Nucleus accumbens (tissue), 56 donors: Measurements from ENCODE around the gene PRDM10.
A peak's percentile ranks its signal among the peaks of the same experiment; 100 is the strongest.

Experiments
- DNase-seq, 56 donors: peaks; one replicate each; lab custom pipeline; 2025; lab: John Stamatoyannopoulos, UW

The PRDM10 gene

DNA sequence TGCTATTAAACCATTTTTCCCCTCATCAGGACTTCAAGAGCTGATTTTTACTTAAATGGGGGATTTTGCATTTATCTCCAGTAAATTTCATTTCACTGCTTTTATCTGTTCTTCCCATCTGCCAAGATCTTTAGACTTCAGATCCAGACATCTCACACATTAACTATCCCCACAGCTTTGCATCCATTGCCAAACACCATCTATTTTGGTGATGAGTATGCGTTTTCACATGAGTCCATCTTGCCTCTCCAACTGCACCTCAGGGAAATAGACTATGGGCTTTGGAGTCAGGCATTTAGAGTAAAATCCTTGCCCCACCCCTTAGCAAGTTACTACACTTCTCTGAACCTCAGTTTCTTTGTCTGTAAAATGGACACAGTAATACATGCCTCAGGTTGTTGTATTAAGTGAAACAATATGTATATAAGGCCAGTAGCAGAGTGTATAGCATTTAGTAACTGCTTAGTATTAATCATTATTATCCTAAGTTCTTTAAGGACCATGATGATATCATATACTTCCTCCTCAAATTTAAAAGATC lies 53.6 kb downstream of the PRDM10 start:
- DNase-seq = no peak

DNA sequence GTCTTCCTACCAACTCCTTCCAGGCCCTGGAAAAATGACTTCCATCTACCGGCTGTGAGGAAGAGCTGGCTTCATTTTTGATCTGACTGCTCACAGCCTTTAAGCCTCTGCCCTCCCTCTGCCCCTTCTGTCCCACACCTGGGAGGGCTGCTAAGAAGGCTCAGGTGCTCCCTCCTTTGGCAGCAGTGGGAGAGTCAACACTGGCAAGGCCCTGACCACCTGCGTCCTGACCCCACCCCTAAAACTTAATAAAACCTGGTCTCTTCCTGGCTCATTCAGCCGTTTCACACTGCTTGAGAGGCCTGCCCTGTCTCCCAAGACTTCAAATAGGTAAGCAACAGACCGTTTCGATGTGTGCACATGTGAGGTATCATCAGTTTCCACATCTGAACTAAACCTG lies 55.2 kb downstream of the PRDM10 start:
- no peak for DNase-seq

DNA sequence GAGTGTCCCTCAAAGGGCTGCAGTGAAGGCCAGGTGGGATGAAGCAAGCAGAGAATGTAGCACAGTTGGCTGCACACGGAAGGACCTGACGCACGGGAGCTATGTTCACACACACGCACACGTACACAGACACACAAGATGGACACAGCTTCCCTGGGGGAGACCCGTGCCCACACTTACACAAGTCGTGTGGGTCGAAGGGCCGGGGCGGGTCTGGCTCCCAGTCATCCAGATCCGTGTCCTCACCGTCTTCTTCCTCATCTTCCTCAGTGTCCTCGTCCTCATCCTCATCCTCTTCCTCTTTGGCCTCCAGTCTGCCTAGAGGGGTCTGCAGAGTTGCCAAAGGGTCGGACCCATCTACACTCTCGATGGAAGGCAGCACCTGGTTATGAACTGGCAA lies 55.7 kb downstream of the PRDM10 start:
- DNase-seq = no peak

DNA sequence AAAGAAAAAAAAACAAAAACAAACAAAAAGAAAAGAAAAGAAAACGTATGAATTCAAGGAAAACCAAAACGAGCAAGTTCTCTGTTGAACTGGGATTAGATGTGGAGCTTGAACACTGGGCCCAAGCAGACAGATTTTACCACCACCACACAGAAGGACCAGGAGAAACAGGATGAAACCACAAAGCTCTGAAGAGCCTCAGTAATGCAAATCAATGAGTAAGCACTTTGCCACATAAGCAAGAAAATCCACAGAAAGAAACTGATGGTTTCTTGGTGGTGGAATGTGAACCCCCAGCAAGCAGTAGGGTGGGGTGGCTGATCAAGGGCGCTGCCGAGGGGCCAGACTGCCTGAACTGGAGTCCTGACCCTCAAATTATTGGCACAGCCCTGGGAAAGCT lies 56.4 kb downstream of the PRDM10 start:
- no peak for DNase-seq

DNA sequence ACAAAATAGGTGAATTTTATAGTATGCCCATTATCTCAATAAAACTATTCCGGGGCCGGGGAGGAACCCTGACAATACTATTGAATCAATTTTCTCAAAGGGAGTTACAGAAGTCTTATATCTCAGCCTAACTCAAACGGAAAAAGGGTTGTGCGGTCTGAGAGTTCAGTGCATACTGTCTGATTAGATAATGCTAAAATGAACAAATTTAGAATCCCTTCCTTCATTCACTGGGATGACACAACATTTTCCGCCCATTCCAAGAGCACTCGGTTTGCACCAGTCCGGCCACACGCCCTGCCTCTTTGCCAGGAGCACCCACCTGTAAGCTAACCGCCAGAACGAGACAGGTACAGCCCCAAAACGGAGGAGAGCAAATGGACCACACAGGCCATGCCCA lies 57.3 kb downstream of the PRDM10 start:
- no peak for DNase-seq

DNA sequence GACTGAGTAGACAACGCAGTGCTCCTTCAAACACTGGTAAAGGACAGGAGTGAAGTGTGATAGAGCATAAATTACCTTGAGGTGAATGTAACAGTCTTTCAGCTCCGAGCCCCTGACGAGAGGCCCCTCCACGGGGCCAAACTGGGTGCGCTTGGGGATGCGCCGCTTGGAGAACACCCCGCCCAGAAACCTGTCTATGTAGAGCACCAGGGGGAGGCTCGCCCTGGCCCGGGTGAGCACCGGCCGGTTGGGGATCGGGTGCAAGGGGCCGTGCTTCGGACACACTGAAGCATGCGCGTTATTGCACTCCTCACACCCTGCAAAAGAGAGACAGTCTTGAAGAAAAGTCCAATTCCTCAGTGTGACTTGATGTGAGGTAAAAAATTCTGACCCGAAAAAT lies 57.9 kb downstream of the PRDM10 start:
- DNase-seq = no peak

DNA sequence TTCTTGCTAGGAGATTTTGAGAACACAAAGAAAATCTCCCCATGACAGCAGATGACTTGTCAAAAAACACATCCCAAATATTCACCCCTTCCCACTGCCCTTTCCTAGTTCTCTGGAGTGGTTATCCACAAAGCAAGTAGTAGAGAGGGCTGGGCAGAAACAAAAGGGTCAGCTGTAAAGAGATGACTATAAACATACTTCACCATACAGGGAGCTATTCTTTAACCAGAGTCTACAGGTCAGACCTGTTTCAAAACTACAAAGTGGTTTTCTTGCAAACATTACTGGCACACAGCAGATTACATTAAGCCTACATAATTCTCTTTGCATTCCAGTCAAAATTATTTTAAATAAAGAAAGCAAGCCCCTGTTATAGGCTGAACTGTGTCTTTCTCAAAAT lies 59.6 kb downstream of the PRDM10 start:
- no peak for DNase-seq

DNA sequence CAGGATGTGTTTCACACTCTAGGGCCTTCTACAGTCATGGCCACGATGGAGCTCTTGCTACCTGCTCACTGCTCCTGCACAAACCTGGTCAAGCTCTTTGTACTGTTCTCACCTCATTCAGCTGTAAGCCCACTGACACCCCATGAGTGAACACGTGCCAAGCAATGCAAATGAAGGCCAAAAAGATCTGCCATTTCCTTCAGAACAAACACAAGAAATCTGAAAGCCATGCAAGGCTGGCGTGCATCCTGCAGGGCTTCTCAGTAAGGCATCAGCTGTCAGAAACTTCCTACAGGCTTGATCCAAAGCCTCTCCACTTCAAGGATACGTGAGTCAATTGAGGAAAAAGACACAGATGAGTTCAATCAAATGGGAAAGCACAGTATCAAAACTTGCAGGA lies 63.1 kb downstream of the PRDM10 start:
- no peak for DNase-seq

DNA sequence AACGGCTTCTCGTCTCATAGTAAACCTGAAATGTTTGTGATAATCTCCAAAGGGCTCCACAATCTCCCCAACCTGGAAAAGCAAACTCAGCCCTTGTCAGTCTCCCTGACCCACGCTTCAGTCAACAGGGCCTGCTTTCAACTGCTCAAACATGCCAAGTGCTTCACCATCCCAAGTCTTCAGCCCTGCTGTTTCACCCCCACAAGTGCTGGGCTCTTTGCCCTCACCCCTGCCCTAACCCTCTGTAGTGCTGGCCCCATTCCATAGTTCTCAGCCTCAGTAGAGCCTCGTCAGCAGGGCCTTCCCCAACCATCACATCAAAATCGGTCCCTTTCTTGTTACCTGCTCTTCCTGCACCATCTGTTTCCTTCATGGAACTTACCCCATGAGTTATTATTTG lies 63.9 kb downstream of the PRDM10 start:
- DNase-seq = no peak

DNA sequence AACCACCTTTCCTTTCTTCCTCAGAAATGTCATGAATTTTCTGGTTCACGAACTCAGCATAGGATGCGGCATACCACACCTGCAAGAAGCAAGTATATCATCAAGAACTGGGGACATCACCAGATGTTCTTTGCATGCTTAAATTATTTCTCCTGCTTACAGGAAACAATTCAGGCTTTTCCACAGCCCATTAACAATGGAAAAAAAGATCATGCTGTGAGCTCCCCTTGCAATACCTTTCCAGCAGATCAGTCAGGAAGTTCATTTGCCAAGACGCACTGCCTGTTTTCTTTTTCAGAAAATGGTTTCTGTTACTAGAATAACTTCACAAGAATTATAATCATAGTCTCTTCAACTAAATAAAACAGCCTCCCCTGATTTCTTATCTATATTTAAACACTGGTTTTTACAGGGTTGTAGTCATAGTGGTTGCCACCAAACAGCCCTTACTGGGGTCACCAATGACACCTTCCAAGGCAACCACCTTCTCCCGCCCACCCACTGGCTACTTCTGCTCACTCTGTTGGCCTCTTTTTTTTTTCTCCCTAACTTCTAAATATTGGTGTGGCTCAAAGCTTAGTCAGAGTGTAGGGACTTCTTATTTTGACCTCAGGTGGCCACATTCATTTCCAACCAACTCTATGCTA lies 64.9 kb downstream of the PRDM10 start:
- no peak for DNase-seq

DNA sequence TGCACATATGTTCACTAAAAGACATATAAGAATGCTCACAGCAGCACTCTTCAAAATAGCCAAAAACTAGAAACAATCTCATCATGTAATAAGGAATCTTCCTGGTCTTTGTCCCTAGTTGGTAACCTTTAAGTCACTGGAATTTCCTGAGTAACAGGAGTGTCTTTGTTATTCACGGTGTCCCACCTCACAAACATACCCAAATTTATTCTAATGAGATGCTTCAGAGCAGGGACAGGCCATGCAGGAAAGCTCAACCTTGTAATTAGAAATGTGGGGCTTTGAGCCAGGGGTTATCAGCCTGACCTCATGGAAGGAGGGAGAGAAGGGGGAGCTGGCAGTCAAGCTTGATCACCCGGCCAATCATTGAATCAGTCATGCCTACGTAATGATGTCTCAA lies 66.9 kb downstream of the PRDM10 start:
- DNase-seq = no peak

DNA sequence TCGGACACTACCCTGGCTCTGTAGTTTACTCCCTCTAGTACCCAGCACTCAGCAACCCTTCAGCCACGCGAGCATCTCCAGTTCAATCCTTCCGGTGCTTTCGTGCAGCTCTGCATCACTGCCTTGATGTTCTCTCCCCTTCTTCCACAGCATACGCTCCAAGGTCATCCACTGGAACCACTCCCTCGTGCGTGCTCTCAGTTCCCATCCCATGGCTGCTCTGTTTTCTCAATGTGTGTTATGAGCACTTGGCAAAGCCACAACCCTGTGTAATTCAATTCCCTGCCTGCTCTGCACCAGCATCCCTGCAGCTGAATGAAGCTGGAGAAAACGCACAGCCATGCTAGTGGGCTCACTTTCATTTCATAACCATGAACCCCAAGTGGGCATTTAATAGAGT lies 68.7 kb downstream of the PRDM10 start:
- DNase-seq = no peak

DNA sequence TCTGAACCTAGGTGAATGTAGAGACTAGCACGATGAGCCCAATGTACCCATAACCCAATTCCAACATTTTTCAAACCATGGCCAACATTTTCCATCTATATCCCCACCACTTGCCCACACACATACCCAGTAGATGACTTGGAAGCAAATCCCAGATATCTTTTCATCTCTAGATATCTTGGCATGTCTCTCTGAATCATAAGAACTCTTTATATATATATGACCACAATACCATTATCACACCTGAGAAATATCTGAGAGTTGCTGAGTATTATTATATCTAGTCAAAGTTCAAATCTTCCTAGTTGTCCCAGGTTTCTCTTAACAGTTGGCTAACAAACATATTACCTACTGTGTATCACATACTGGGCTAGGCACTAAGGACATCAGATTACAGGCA lies 69.4 kb downstream of the PRDM10 start:
- DNase-seq = no peak

DNA sequence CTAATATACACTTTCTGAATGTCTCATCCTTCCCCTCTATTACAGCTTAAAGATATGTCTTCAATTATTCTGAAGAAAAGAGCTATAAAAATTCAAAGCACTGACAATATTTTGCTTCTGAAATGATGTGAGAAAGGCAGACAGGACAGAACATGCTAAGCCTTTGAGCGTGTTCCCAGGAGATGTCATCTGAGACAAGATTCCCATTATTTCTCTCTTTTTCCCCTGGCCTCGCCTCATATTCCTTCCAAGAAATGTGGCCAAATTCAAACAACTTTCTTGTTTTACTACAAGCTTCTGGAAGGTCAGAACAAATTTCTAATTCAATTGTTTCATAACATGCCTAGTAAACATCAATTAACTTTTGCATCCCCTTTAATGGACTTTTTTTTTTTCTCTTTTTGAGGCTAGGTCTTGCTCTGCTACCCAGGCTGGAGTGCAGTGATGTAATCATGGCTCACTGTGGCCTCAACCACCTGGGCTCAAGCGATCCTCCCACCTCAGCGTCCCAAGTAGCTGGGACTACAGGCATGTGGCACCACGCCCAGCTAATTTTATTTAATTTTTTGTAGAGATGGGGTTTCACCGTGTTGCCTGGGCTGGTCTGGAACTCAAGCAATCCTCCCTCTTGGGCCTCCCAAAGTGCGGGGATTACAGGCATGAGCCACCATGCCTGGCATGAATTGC lies 70.1 kb downstream of the PRDM10 start:
- no peak for DNase-seq

DNA sequence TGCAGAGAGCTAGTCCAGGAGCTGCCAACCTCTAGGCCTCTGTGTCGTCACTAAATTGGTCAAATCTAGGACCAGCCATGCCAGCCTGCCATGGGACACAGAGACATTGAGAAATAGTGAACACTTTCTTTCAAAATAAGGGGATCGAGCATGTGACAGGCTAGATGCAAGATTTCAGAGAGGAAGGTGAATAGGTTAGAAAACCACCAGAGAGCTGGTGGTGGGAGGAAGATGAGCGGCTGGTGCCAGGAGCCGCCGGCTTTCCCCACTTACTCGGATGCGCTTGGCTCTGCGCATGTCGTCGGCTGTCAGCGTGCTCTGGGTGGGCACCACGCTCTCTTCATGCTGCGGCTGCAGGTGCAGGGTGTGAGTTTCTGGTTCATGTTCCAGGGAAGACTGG lies 71.9 kb downstream of the PRDM10 start:
- peak in 5 of 56 donors; percentile 1 to 17 (median 6) for DNase-seq

DNA sequence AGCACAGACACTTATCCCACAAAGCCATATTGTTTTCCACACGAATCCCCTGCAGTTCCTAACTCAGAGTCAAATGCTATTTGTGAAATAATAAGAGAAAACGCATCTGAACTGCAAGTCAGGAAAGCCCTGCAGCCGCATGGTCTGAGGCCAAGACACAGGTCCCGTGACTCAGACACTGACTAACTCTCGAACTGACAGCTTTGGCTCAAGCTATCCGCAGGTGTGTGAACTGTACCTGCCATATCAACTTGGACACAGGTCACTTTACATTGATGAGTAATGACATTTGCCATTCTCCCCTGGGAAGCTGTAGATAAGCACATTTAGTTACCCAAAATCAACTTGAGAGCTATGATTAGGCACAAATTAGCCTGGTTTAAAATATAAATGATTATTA lies 72.3 kb downstream of the PRDM10 start:
- DNase-seq = no peak

DNA sequence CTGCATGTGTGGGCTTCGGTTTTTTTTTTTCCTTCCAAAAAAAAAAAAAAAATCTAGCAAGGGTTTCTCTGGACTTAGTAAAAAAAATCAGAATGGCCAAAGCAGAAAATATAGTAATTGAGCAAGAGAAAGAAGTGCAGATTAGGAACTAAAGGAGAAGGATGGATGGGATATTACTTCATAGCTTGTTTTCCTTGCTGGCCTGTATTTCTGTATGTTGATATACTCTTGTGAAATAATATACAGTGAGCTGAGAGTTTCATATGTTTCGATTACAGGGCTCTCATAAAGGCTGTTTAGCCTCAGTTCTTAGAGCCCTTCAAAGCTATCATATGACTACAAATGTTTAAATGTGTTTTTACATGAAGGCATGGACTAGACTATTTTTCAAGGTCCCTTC lies 72.9 kb downstream of the PRDM10 start:
- DNase-seq = no peak

DNA sequence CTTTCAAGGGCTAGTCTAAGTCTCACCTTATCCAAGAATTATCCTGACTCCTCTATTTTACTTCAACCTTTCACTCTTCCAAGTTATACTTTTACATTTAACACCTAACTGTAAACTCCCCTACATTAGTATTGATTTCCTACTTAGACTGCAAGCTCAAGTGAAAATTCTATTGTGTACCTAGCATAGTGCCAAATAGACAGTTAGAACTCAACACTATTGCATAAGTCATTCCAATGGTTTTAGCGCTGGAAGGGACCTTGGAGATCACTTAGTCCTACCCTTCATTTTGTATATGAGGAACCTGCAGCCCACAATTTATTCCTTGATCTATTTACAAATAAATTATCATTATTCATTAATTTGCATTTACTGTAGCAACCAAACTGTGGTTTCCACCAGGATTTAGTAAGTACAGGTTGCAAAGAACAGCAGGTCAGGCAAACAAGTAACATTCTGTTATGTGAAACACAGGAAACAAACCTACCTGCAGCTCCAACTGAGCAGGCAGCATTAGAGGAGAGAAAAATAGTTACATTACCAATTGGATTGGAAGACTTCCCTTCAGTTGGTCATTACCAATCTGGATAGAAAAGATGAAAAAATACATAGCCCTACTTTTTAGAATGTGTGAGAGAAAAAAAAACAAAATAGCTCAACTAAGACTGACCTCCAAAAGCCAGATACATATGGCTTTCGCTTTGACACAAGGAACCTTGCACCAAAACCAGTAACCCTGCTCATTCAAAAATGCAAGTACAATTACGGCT lies 73.5 kb downstream of the PRDM10 start:
- no peak for DNase-seq

DNA sequence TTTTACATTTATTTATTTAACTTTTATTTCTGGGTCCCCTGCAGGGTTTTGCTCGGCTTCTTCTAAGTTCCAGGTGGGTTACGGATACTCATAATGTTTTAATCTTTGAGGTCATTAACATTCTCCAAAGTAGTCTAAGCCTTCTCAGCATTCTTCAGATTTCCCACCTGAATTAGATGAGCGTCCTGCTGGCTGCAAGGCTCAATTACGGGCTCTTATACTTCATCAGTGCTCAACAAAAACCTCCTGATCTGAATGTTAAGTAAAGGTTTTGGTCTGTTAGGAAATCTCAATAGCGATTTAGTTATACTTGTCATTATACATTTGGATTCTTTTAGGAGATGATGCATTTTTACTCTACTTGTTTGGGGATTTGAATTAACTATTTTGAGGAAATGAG lies 80.0 kb downstream of the PRDM10 start:
- DNase-seq = no peak

DNA sequence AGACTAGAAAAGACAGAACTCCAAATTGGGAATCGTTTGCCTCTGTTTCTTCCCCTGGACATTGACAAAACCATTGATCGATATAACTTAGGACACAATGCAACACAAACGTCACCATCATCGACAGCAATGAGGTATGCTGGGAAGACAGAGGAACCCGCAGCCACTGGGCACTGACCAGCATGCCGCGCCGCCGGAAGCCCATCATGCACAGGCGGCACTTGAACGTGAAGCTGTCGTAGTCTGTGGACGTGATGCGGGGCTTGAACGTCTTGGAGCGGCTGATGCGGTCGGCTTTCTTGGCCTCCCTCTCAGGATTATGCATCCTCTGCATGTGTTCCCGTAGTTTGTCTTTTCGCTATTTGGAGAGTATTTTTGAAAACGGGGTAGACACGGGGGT lies 84.3 kb downstream of the PRDM10 start:
- no peak for DNase-seq

DNA sequence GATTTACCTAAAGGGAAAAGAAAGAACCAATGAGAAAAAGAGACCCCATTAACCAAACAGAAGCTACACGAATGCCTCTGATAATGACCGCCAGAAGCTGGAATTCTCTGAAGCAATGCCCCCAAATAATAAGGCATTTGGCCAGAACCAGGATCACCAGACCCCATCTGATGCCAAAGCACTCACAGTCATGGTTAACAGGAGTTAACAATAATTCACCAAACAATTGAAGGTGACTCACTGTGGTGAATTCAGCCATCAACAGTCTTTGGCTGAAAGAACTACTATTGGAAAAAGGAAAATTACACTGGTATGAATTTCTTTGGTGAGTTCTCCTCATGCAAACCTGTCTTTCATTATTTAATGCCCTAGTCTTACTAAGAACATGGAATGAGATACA lies 85.4 kb downstream of the PRDM10 start:
- no peak for DNase-seq

DNA sequence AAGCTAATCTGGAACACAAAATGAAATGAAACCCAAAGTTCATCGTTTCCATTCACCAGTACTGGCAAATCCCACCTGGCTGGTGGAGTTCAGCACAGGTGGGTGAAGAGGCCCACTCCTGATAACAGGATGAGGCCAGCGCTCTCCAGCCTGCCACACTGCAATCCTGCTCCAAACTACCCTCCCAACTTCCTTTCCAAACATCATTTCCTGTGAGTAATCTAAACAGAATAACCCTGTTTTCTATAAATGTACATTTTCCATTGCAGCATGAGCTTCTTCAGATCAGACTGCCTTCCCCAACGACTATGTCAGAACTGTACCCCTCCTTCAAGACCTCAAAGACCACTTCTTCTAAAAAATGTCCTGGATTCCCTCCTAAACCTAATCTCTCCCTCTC lies 91.3 kb downstream of the PRDM10 start:
- no peak for DNase-seq
